Stimulated activated CD8-positive, alpha-beta memory T cell treated with anti-CD3 and anti-CD28 coated beads, Interleukin-4, amount 100 ng/mL, for 48 hours (primary cell): ENCODE results near the gene MCAT.
"Not testable (repeated sequence)": the region's sequence is repeated elsewhere in the genome, so short reads cannot be mapped to it uniquely, and the experiment has no call there.

Source experiments
- DNase-seq: peaks from one replicate; pipeline ENCODE4 v3.0.0-alpha.2; 2020

Gene MCAT

GRCh38 chr22:43118024-43118849 is 25.0 kb downstream of the MCAT start:
- DNase-seq, result no peak

- no peak for DNase-seq
Observed at GRCh38 chr22:43116932-43117331, 26.3 kb downstream of the MCAT start.

DNA sequence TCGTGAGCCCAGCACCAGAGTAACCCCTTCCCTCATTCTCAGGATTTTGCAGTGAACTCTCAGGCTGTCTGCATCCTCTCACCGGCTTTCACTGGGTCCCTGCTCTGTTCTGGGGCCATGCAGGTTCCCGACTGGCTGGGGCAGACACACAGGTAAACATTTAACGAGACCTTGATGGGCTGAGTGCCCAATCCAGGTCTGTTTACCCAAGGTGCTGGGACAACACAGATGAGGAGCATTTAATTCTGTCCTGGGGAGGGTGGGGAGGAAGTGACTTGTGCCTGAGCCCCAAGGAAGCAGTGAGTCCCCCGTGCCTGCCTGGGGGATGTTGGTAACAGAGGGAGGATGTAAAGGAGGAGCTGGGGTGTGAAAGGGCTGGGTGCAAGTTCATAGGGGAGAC is 28.2 kb downstream of the MCAT start:
- DNase-seq, result no peak

DNA sequence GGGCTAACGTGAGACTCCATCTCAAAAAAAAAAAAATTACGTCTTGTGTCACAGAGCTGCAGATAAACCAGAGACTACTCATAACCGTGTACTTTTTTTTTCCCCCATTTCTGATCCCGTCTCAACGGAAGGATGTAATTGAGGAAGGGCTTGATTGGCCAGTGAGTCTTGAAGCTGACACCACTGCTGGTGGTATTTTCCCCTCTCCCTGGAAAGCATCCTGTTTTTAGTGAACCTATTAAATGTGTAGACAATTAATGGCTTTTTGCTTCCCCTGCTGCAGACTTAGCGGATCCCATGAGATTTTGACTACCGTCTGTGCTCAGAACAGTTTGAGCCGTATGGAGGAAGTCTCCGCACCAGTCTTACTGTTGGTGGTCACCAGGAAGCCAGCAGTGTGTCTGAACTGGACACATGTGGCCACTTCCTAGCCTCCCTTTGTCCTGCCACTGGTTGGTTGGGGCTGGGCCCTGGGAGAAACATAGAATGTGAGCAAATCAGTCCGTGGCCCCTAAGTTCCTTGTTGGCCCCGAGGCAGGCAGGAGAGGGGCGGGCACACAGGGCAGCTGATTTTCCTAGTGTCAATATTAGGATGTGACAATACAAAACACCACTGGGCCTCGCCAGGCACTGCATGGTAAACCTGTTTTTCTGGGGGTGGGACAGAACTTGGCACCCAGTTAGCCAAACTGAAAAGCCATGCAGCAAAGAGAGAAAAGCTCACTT is 29.5 kb downstream of the MCAT start:
- no peak for DNase-seq

- peak; percentile 49 for DNase-seq
Observed at GRCh38 chr22:43110927-43111623, 32.1 kb downstream of the MCAT start.

DNA sequence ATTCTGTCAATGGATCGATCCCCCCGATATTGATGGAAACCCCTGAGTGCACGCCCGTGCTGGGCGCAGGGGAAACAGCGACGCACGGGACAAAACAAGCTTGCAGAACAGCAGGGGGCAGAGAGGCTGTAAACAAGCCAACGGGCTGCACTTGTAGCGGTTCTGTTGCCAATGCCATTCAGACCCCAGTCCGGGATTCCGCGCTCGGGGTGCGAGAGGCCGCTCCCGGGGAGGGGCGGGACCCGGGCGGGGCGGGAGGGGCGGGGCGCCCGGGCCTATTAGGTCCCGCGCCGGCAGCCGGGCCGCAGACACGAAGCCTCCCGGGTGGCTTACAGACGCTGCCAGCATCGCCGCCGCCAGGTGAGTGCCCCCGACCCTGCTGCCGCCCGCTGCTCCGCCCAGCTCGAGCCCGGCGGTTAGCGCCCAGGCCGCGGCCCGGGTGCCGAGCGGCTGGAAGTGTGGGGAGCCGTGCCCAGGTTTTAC is 32.7 kb downstream of the MCAT start, which contains the start of gene BIK:
Gene BIK (plus strand): TSS at position 307 of the 483 bp plus-strand sequence. CDS start 13,273 bp downstream, outside the sequence.
- peak; percentile 59 for DNase-seq

DNA sequence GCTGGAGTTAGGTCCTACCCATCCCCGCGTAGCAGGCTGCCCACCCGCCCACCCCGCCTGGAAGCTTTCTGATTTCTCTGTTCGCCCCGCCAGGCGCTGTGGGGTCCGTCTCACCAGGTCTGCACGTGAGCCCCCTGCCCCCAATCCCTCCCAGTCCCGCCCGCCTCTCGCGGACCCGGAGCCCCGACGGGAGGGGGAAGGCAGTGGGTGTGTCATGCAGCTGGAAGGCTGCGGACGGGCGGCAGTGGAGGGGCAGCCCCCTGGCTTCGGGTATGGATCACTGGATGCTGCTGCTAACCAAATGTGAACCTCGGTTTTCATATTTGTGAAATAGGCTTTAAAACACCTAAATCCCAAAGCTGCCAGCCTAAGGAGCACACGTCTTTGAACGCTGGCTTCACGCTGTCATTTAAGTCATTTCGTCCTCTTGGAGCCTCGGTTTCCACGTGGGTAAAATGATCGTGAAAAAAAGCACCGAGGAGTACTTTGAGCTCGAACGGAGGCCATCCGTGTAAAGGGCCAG is 33.2 kb downstream of the MCAT start:
- DNase-seq, result no peak

DNA sequence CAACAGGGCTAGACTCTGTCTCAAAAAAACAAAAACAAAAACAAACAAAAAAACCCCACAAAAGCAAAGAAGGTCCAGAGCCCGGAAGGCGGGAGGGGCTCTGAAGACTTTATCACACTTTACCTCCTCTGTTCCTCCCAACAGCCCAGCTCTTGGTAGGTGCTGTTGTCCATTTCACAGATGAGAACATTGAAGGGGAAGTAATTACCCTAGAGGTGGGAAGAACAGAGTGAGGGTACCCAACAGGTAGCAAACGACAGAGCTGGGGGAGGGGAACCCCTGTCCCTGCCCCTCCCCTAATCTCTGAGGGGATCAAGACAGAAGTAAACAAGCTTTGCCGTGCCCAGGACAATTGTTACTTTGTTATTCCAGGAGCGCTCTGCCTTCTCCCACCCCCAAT is 33.7 kb downstream of the MCAT start:
- DNase-seq, result no peak

- no peak for DNase-seq
Observed at GRCh38 chr22:43106302-43106701, 36.9 kb downstream of the MCAT start.

DNA sequence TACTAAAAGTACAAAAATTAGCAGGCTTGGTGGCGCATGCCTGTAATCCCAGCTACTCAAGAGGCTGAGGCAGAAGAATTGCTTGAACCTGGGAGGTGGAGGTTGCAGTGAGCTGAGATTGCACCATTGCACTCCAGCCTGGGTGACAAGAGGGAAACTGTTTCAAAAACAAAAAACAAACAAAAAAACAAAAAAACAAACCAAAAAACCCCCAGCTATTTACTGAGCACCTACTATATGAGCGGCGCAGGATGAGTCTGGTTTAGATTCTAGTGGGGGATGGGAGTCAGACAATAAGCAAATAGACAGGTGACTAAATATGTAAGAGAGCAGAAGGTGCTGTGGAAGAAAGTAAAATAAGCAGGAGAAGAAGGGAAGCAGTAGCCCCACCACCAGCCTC is 38.2 kb downstream of the MCAT start:
- not testable (repeated sequence) for DNase-seq

DNA sequence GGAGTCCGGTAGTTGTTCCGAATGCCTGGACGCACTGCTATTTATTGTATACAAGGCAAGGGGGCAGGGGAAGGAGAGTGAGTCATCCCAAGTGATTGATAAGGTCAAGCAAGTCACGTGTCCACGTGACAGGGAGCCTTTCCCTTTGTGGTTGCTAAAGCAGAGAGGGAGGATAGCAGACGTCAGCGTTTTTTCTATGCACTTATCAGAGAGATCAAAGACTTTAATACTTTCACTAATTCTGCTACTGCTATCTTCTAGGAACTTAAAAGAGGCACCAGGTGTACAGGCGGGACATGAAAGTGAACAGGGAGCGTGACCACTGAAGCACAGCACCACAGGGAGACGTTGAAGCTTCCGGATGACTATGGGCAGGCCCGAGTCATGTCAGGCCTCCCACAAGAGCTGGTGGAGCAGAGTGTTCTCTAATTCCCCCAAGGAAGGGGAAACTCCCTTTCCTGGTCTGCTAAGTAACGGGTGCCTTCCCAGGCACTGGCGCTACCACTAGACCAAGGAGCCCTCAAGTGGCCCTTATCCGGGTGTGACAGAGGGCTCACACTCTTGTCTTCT is 39.1 kb downstream of the MCAT start:
- DNase-seq, result peak; percentile 39

DNA sequence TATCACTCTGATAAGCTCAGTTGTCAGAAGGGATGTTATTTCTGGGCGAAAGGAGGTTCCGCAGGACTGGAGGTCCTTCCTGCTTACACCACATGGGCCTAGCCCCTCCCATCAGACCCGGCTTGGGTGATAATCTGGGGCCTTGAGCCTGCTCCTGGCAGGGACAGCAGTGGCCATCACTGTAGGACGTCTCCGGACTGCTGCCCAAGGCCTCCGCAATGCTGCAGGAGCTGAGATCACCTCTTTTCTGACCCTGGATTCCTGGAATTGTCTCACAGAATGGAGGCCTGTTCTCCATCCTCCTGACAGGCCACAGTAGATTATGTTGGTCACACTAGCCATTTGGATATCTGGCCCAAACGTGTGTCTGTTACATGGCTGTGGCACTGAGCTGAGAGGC is 41.9 kb downstream of the MCAT start:
- DNase-seq, result no peak

DNA sequence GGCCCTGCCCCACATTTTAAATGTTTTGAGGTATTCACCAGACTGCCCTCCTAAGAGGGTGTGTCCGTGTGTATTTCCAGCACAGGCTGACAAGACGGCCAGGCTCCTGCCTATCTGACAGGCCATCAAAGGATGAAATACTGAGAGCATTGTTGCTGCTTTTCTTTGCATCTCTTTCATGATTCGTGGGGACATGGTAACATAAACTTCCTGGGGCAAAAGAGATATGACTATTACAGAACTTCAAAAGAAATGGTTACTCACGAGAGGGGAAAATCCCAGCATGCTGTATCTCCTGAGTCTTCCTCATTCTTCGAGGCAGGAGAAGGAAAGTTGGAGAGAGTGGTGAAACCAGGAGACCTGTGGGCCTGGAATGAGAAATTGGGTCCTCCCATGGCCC is 43.0 kb downstream of the MCAT start:
- DNase-seq, result no peak

- DNase-seq, result no peak
Observed at GRCh38 chr22:43099095-43099494, 44.1 kb downstream of the MCAT start.

DNA sequence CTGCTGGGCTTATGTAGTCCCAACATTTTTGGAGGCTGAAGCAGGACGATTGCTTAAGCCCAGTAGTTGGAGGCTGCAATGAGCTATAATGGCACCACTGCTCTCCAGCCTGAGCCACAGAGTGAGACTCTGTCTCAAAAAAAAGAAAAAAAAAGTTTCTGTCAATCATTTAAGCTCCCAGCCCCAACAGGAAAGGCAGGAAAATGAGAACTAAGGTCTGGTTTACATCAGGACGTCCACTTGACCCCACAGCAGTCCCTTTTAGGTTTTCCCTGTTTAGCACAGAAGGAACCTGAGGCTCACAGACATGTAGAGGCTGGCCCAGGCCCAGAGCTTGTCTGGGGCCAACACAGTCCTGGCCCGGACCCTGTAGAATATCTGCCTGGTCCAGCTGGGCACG is 44.8 kb downstream of the MCAT start:
- DNase-seq, result no peak

DNA sequence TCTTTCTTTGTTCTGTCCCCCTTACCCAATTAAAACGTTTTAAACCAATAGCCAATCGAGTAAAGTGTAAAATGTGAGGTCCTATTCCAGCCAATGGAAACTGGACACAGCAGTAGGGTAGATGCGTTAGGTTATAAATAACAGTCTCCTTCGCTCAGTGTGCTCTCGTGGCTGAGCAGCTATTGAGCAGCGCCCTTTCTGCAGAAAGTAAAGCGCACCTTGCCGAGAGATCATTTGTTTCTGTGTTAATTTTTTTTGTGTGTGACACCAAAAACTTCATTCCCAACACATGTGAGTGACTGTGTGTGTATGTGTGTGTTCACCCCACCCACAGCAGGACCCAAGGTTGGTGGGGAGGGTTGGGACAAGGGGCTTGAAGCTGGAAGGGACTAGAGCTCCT is 46.8 kb downstream of the MCAT start:
- DNase-seq, result no peak

DNA sequence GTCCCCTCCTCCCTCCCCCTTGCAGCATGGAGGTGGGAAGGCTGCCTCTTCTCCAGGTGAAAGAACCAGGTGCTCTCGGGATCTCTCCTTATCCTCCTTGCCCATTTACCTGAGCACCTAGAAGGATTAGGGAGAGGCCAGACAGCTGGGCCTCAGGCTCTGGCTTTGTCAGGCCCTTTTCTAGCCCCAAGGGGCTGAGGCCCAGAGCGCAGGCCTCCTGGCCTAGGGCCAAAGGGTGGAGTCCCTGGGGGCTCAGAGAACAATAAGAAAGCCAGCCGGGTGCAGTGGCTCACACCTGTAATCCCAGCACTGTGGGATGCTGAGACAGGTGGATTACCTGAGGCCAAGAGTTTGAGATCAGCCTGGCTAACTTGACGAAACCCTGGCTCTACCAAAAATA is 48.6 kb downstream of the MCAT start:
- DNase-seq, result no peak

DNA sequence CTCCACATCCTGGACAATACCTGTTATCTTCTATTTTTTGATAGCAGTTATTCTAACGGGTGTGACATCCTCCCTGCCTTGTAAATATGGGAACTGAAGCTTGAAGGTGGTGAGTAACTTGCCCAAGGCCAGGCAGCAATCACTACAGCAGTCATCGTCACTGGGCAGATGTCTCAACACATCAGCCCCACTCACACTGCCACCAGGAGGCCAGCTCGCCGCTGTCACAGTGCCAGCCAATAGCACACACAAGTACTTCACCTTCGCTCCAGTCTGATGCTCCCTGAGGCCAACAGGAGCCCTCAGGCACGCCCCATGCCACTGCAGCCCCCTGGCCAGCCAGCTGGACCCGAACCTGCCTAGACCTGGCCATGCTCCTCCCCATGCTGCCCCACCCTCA is 49.1 kb downstream of the MCAT start:
- DNase-seq, result no peak

DNA sequence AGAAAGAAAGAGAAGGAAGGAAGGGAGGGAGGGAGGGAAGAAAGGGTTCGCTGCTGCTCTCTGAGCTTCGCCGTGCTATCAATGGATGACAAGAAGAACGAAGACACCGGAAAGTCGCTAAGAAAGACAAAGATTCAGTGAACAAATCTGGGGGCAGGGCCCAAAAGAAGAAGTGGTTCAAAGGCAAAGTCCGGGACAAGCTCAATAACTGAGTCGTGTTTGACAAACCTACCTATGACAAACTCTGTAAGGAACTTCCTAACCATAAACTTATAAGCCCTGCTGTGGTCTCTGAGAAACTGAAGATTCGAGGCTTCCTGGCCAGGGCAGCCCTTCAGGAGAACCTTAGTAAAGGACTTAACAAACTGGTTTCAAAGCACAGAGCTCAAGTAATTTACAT is 51.1 kb downstream of the MCAT start:
- no peak for DNase-seq

DNA sequence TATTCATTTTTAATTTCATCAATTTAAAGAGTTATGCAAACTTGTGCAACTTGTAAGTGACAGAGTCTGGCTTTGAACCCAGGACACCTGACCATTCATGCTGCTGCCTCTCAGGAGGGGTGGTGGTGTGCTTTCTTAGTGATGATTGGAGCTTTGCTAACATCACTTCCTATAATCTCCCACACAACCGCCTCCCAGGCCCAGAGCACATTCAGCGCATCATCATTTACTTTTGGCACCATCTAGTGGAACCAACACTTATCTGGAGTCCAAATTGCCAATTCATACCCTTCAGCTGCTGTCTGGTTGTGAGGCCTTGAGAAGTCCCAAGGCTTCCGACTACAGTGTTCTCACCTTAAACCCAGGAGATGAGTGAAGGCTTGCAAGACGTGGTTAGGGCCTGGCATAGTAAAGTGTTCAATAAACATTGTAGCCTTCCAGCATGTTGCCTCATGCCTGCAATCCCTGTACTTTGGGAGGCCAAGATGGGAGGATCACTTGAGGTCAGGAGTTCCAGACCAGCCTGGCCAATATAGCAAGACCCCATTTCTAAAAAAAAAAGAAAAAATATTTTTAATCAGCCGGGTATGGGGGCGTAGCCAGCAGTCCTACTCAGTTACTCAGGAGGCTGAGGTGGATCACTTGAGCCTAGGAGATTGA is 52.9 kb downstream of the MCAT start:
- peak; percentile 67 for DNase-seq

DNA sequence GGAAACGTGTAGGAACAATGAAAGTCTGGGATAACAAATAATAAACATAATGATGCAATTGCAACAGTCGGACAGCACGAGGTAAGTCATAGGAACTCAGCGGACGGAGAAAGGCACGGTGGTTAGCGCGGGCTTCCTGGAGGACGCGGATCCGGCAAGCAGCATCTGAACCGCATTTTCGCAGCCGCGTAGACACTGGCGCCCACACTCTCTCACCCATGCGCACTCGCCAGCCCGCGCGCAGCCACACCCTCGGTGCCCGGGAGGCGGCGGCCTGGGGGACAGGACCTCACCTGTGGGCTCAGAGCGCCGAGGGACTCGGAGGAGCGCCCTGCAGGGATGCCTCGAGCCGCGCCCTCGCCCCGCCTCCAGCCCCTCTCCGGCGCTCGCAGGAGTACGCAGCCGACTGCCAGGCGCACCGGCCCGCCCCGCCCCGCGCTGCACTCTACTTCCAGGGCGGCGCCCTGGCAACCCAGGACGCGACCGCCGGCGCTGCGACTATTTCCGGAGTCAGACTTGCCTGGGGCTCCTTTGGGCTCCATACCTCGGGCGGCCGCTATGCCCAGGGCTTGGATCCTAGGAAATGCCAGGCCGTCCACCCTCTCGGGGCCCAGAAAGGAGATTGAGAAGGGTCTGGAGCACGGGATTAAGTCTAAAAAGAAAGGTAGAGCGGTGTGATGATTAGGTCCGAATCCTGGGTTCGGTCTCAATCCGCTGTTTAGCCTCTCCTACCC is 54.0 kb downstream of the MCAT start, which contains the start of gene TTLL1:
Gene TTLL1 (minus strand): TSS at position 408 of the 734 bp plus-strand sequence. CDS start 13,805 bp downstream, outside the sequence.
- peak; percentile 94 for DNase-seq

GRCh38 chr22:43088627-43088983 is 54.6 kb downstream of the MCAT start:
- DNase-seq, result peak; percentile 40
